GM12891 (cell line): Measurements from ENCODE around the gene HTD2.
"Not testable (repeated sequence)": the region's sequence is repeated elsewhere in the genome, so short reads cannot be mapped to it uniquely, and the experiment has no call there.

Source experiments
- DNase-seq: peaks from one replicate; pipeline ENCODE4 v3.0.0; 2011; ENCODE audit warnings: low spot score; ENCODE audit not compliant: insufficient read length
- FAIRE-seq: peaks from 2 replicates; lab custom pipeline; 2011; peaks lifted over from hg19 to GRCh38; lab: Jason Lieb, UNC
- PAX5 ChIP-seq: IDR thresholded peaks from 2 replicates; pipeline ENCODE4 v1.6.1; 2011; ENCODE audit warnings: low read length, moderate library complexity, mild to moderate bottlenecking; ENCODE audit not compliant: insufficient read depth, severe bottlenecking
- POLR2A ChIP-seq: IDR thresholded peaks from 2 replicates; pipeline ENCODE4 v1.6.1; 2011; ENCODE audit warnings: low read depth, low read length, control low read depth
- POLR2AphosphoS5 ChIP-seq: IDR thresholded peaks from 2 replicates; pipeline ENCODE4 v1.6.1; 2011; ENCODE audit warnings: low read depth, low read length, control low read depth
- POU2F2 ChIP-seq: IDR thresholded peaks from 2 replicates; pipeline ENCODE4 v1.6.1; 2011; ENCODE audit warnings: low read depth, mild to moderate bottlenecking, control low read depth, low read length, moderate library complexity
- SPI1 ChIP-seq: IDR thresholded peaks from 2 replicates; pipeline ENCODE4 v1.6.1; 2011; ENCODE audit warnings: low read depth, low read length, control low read depth
- TAF1 ChIP-seq: IDR thresholded peaks from 2 replicates; pipeline ENCODE4 v1.6.1; 2011; ENCODE audit warnings: low read depth, low read length, control low read depth

Gene HTD2

DNA sequence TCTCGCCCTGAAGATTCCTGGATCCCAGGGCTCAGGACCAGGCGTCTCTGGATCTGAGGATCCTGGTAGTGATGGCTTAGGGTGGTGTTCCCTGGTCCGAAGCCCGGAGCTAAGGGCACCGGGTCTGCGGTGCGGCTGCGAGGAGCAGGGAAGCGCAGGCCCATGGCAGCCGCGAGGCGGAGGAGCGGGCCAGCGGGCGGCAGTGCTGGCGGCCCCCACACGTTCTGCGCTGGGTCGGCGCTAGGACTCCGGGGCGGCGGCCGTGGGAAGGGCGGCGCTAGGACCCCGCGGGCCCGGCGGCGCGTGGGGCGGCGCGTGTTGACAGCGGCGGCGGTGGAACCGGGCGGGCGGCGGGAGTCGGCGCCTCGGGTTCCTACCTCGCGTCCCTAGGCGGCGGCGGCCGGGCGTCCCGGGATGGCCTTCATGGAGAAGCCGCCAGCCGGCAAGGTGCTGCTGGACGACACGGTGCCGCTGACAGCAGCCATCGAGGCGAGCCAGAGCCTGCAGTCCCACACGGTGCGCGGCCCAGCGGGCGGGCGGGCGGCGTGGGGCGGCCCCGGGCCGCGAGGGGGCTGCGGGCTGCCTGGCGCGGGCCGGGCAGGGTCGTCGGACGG, 26.4 kb downstream of the HTD2 start, which contains the start of gene PXK:
Gene PXK, plus strand, starts transcription at position 318 of the 614 bp plus-strand sequence. Its CDS starts 97 bp downstream, at position 415.
- TF ChIP-seq POLR2AphosphoS5 (no peak), PAX5 (peak; percentile 66)
- FAIRE-seq, result peak; percentile 85
- DNase-seq, result peak; percentile 64

DNA sequence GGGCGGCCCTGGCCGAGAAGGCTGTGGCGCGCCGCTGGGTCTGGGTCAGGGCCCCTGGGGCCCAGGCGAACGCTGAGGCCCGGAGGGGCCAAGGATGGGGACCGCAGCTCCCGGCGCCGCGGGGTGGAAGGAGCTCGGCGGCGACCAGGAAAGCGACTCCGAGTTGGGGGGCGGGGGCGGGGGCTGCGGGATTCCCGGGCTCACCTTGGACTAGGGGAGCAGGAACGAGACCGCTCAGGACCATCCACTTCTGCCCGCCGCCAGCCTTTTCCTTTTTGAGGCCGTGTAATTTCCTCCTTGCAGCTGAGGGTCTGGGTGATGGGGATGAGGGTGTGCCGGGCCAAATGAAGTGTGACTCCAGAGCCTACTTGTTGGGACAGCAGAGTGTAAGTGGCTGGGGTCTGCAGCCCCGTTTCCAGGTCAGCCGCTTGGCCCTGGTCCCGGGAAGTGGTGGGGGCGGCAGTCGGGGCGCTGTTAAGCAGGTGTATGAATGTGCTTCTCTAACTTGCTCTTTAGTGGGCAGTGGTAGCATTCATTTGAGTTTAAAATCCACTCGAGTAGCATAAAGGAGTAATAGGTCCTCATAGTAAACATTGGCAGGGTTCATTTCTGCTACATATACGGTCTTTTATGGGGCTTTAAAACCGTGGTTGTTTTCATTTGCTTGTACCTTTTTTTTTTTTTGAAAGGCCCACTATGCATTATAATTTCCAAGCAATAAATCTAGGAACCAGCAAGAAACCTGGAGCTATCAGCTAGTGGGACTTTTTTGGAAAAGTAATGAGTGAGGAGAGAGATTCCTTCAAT, 27.1 kb downstream of the HTD2 start:
- FAIRE-seq (peak; percentile 71), DNase-seq (peak; percentile 37)
- TF ChIP-seq SPI1 (no peak), POLR2A (no peak), PAX5 (no peak), TAF1 (no peak)

DNA sequence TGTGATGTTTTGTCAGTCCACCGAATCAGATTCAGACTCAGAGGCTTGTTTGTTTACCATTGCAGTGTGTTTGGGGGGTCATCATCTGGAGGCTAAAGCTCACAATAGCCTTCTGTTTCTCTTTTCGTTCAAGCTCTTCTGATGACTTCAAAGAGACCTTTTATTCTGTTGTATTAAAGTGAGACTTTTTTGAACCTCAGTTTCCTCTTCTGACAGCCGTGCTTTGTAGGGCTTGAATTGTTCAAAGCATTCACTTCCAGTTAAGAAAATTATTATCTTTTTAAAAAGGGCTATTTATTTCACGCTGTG, 27.6 kb downstream of the HTD2 start:
- FAIRE-seq, result no peak

DNA sequence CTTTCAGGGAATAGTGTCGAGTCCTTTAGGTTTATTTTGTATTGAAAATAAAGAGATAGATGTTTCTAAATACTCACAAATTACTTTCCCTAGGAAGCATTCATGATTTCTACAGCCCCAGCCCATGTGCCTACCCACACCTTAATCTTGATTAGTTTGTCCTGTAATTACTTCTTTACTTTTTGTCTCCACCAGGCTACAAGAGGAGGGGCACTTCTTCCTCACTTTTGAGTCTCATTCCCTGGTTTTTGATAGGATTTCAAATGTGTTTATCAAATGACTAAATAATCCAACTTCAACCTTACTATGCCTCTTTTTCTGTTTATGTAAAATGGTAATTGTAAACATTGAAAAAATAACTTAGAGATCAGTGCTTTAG, 28.2 kb downstream of the HTD2 start:
- no peak for FAIRE-seq
- TF ChIP-seq POLR2A (no peak), TAF1 (no peak), SPI1 (no peak), POU2F2 (no peak)
- DNase-seq, result no peak

More for the DNA sequence above, 27.6 kb downstream of the HTD2 start:
- TF ChIP-seq PAX5, result no peak
- TF ChIP-seq POU2F2, result no peak
- no peak for TF ChIP-seq POLR2A
- no peak for TF ChIP-seq TAF1
- TF ChIP-seq POLR2AphosphoS5, result no peak
- no peak for TF ChIP-seq SPI1
- no peak for DNase-seq

DNA sequence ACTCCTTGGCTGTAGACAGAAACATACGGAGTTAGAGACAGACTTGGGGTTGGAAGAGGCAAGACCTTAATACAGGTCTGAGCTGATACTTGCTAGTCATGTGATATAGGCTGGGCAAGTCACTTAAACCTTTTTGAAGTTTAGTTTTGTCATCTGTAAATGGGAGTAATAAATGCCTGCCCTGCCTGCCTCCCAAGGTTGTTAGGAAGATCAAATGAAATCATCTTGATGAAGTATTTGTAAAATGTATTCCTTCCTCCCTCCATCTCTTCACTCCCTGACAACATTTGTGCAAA, 29.3 kb downstream of the HTD2 start:
- no peak for DNase-seq
- TF ChIP-seq TAF1 (no peak), POU2F2 (no peak), PAX5 (no peak), SPI1 (no peak), POLR2AphosphoS5 (no peak), POLR2A (no peak)
- peak; percentile 65 for FAIRE-seq

DNA sequence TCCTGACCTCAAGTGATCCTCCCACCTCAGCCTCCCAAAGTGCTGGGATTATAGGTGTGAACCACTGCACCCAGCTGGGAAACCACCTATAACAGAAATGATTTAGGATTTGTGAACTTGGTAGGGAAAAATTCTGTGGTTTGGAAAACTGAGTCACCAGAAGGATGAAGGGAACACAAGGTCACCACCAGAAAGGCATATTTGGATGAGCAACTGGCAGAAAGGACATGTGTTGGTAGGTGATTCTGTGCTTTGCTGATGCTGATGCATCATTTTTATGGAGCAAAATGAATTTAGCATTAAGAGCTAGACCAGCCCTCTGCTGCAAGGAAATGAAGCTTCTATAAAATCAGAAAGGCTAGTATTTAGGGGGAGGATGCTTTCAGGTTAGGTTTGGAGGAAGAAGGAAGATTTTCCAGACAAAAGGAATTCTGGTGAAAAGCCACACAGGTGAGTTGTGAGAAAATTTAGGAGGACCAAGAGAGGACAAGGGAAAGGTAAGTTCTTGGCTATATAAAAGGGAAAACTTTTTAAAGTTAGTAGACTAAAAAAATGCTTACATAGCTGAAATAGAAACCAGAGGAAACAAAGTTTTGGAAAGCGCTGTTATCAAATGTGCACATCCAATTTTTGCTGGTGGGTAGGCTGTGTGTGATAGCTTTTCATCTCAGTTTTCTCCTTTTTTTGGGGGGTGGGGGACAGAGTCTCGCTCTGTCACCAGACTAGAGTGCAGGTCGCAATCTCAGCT, 30.0 kb downstream of the HTD2 start:
- TF ChIP-seq POU2F2 (no peak), SPI1 (no peak), POLR2A (no peak), TAF1 (no peak), PAX5 (no peak), POLR2AphosphoS5 (no peak)
- no peak for FAIRE-seq
- DNase-seq, result no peak

DNA sequence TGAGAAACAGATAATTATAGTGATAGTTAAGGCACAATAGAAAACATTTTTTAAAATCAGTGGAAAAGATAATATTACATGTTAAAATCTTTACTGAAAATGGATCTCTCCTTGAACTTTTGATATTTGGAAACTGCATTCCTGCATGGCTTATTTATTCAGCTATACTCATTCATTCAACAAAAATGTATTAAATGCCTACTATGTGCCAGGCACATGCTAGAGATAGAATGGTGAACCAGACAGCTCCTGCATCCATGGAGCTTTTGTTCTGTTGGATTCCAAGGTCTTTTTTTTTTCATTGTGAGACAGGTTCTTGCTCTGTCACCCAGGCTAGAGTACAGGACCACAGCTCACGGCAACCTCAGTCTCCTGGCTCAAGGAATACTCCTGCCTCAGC, 30.9 kb downstream of the HTD2 start:
- FAIRE-seq (no peak), DNase-seq (no peak)
- TF ChIP-seq TAF1 (no peak), POLR2A (no peak), PAX5 (no peak), SPI1 (no peak), POLR2AphosphoS5 (no peak), POU2F2 (no peak)

DNA sequence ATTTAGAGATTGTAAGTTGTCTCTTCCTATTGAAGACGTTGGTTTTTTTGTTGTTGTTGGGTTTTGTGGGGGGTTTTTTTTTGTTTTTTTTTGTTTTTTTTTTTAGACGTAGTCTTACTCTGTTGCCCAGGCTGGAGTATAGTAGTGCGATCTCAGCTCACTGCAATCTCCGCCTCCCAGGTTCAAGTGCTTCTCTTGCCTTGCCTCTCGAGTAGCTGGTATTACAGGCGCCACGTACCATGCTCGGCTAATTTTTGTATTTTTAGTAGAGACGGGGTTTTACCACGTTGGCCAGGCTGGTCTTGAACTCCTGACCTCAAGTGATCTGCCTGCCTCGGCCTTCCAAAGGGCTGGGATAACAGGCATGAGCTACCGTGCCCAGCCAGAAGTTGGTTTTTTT, 32.8 kb downstream of the HTD2 start:
- DNase-seq, FAIRE-seq: not testable (repeated sequence)

DNA sequence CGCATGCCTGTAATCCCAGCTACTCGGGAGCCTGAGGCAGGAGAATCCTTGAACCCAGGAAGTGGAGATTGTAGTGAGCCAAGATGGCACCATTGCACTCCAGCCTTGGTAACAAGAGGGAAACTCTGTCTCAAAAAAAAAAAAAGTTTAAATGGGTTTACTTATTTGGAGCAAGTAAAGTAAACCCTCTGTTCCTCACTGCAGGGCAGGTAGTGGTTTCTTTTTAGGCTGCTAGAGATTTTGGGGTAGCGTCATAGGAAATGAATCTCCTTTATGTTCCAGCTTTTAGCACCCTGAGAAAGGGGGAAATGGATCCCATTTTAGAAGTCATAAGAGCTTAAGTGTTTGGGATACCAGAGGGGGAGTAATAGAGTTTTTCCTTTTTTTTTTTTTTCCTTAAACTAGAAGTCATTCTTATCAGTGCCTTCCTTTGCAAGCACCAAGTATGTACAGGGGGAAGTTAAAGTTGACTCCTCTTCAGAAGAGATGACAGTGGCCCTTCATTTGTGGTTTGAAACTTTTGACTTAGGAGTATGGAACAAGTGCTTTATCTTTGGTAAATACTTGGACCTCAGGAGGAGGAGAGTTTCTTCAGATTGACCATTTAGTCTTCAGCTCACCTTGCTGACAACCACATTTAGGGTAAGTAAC, 34.4 kb downstream of the HTD2 start:
- DNase-seq, result no peak
- TF ChIP-seq POLR2AphosphoS5 (no peak), POU2F2 (no peak), PAX5 (no peak), POLR2A (no peak), TAF1 (no peak)
- no peak for FAIRE-seq
